ENCODE data around the gene YIPF7. TPM values are rescaled to one million over a fixed set of nuclear protein-coding genes. Genes with fewer than 3 reads are reported as not detected.

The YIPF7 gene
- total and polyA plus RNA-seq, 4 donors, result not detected

DNA sequence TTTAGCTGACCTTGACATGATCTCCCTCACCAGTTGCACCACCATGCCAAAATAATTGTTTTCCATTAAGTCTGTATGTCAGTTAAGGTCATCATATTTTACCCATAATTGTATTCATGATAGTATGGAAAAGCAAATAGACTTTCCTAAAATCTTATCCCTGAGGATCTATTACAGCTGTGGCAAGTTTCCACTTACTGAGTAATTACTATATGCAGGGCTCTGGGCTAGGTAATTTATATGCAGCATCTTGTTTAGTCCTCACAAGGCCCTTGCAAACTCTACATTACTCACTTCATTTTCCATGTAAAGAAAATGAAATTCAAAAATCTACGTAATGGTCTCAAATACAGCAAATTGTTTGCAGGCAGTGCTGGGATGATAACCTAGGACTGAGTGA is 34.8 kb downstream of the YIPF7 start:
- 69% methylated on average over 1 of the region's 1 CpG for WGBS
- TF ChIP-seq YY1 (IDR thresholded peaks at IDR 0.05), result no peak
- TF ChIP-seq HNF4G (IDR thresholded peaks at IDR 0.05), result no peak
- no peak for TF ChIP-seq TAF1 (conservative IDR thresholded peaks at IDR 0.05)
- no peak for TF ChIP-seq MAX (IDR thresholded peaks at IDR 0.05)
- TF ChIP-seq JUND (IDR thresholded peaks at IDR 0.05), result no peak
- TF ChIP-seq FOXA2 (IDR thresholded peaks at IDR 0.05), result no peak
- TF ChIP-seq SP1 (IDR thresholded peaks at IDR 0.05), result no peak
- TF ChIP-seq, protein P1, sequence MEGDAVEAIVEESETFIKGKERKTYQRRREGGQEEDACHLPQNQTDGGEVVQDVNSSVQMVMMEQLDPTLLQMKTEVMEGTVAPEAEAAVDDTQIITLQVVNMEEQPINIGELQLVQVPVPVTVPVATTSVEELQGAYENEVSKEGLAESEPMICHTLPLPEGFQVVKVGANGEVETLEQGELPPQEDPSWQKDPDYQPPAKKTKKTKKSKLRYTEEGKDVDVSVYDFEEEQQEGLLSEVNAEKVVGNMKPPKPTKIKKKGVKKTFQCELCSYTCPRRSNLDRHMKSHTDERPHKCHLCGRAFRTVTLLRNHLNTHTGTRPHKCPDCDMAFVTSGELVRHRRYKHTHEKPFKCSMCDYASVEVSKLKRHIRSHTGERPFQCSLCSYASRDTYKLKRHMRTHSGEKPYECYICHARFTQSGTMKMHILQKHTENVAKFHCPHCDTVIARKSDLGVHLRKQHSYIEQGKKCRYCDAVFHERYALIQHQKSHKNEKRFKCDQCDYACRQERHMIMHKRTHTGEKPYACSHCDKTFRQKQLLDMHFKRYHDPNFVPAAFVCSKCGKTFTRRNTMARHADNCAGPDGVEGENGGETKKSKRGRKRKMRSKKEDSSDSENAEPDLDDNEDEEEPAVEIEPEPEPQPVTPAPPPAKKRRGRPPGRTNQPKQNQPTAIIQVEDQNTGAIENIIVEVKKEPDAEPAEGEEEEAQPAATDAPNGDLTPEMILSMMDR (IDR thresholded peaks at IDR 0.05; ENCODE audit: low read depth, low read length, missing input control), result no peak
- no peak for TF ChIP-seq RXRA (IDR thresholded peaks at IDR 0.05)
- TF ChIP-seq REST (IDR thresholded peaks at IDR 0.05), result no peak
- TF ChIP-seq EGR1 (IDR thresholded peaks at IDR 0.05; ENCODE audit: low read depth in 2 of 2), result no peak
- TF ChIP-seq HNF4A (conservative IDR thresholded peaks at IDR 0.05), result no peak
- TF ChIP-seq, protein P2, sequence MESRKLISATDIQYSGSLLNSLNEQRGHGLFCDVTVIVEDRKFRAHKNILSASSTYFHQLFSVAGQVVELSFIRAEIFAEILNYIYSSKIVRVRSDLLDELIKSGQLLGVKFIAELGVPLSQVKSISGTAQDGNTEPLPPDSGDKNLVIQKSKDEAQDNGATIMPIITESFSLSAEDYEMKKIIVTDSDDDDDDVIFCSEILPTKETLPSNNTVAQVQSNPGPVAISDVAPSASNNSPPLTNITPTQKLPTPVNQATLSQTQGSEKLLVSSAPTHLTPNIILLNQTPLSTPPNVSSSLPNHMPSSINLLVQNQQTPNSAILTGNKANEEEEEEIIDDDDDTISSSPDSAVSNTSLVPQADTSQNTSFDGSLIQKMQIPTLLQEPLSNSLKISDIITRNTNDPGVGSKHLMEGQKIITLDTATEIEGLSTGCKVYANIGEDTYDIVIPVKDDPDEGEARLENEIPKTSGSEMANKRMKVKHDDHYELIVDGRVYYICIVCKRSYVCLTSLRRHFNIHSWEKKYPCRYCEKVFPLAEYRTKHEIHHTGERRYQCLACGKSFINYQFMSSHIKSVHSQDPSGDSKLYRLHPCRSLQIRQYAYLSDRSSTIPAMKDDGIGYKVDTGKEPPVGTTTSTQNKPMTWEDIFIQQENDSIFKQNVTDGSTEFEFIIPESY (IDR thresholded peaks at IDR 0.05), result no peak
- TF ChIP-seq FOXA1 (IDR thresholded peaks at IDR 0.05), result no peak
- TF ChIP-seq NR2F2 (IDR thresholded peaks at IDR 0.05), result no peak
- no peak for DNase-seq (ENCODE audit: low spot score)
- H3K4me3 ChIP-seq (ENCODE audit: low read depth in 1 of 3, low read length in 3 of 3), result no peak overlapping the region
- peaks cover 0 to 2% (median 0%) of the 10 kb centered on the region in 4 donors for H3K27me3 ChIP-seq (ENCODE audit: control insufficient read depth in 4 of 4, insufficient read depth in 4 of 4, low read length in 3 of 4)
- H3K9me3 ChIP-seq (ENCODE audit: control insufficient read depth in 4 of 4, low read length in 3 of 4), result no peaks in the 10 kb centered on the region
- H3K9ac ChIP-seq (ENCODE audit: low read depth in 1 of 2, low read length in 2 of 2), result no peak overlapping the region
- H3K4me1 ChIP-seq (ENCODE audit: control insufficient read depth in 4 of 4, insufficient read depth in 4 of 4, low read length in 3 of 4), result no peaks in the 10 kb centered on the region
- H3K27ac ChIP-seq (ENCODE audit: low read depth in 1 of 2, low read length in 2 of 2), result no peak overlapping the region
- H3K36me3 ChIP-seq (ENCODE audit: control insufficient read depth in 4 of 4, insufficient read depth in 3 of 4, low read depth in 1 of 4, low read length in 3 of 4), result no peaks in the 10 kb centered on the region

- no peaks in the 10 kb centered on the region for H3K4me1 ChIP-seq (ENCODE audit: control insufficient read depth in 4 of 4, insufficient read depth in 4 of 4, low read length in 3 of 4)
- no peak for DNase-seq (ENCODE audit: low spot score)
- H3K4me3 ChIP-seq (ENCODE audit: low read depth in 1 of 3, low read length in 3 of 3), result no peak overlapping the region
- H3K9me3 ChIP-seq (ENCODE audit: control insufficient read depth in 4 of 4, low read length in 3 of 4), result no peaks in the 10 kb centered on the region
- H3K27ac ChIP-seq (ENCODE audit: low read depth in 1 of 2, low read length in 2 of 2), result no peak overlapping the region
- peaks cover 0 to 5% (median 0%) of the 10 kb centered on the region in 4 donors for H3K27me3 ChIP-seq (ENCODE audit: control insufficient read depth in 4 of 4, insufficient read depth in 4 of 4, low read length in 3 of 4)
- H3K36me3 ChIP-seq (ENCODE audit: control insufficient read depth in 4 of 4, insufficient read depth in 3 of 4, low read depth in 1 of 4, low read length in 3 of 4), result no peaks in the 10 kb centered on the region
- 81% methylated on average over 3 of the region's 3 CpGs for WGBS
- no peak overlapping the region for H3K9ac ChIP-seq (ENCODE audit: low read depth in 1 of 2, low read length in 2 of 2)
- TF ChIP-seq TAF1 (conservative IDR thresholded peaks at IDR 0.05) (no peak), SP1 (IDR thresholded peaks at IDR 0.05) (no peak), NR2F2 (IDR thresholded peaks at IDR 0.05) (no peak), HNF4A (conservative IDR thresholded peaks at IDR 0.05) (no peak), FOXA2 (IDR thresholded peaks at IDR 0.05) (no peak), HNF4G (IDR thresholded peaks at IDR 0.05) (no peak), JUND (IDR thresholded peaks at IDR 0.05) (no peak), RAD21 (IDR thresholded peaks at IDR 0.05) (no peak), EGR1 (IDR thresholded peaks at IDR 0.05; ENCODE audit: low read depth in 2 of 2) (no peak), REST (IDR thresholded peaks at IDR 0.05) (no peak)
- TF ChIP-seq, protein P2 (IDR thresholded peaks at IDR 0.05), result no peak
- TF ChIP-seq, protein P1 (IDR thresholded peaks at IDR 0.05; ENCODE audit: low read depth, low read length, missing input control), result no peak
Measured at GRCh38 chr4:44583393-44583792, 68.0 kb downstream of the YIPF7 start.
